NCI-H446 treated with DMSO at 0.1 percent for 48 hours (cell line): ENCODE measurements around the gene SLC17A8.

ENCODE experiments used
- DNase-seq: peaks from one replicate; lab custom pipeline; 2025; lab: John Stamatoyannopoulos, UW

Gene SLC17A8

GRCh38 chr12:100371146-100371545, 14.3 kb downstream of the SLC17A8 start:
- no peak for DNase-seq

GRCh38 chr12:100372853-100373640, 16.2 kb downstream of the SLC17A8 start:
- no peak for DNase-seq

DNA sequence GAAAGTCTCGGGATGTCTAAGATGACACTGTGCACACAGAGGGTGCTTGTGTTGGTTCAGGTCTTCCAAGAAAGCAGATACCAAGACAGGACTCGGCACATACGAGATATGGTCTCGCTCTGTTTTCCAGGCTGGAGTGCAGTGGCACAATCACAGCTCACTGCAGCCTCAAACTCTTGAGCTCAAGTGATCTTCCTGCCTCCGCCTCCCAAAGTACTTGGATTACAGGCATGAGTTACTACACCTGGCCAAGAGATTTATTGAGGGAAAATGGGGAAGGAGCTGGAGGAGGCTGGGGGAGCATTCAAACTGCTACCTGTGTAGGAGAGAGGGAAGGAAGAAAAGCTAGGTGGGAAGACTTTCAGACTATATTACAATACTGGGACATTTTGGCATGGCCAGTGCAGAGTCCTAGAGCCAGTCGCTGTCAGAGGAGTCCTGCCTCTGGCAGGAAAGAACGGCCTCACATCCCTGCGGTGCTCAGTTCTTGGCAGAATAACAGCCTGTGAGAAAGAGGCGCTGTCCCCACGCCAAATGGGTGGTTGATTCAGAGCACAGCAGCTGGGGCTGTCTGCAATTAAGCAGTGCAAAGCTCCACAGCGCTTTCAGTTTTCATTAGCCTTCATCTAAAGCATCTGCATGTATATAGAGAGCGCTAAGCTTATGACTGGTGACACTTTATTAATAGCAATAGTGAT, 18.3 kb downstream of the SLC17A8 start:
- peak; percentile 87 for DNase-seq

DNA sequence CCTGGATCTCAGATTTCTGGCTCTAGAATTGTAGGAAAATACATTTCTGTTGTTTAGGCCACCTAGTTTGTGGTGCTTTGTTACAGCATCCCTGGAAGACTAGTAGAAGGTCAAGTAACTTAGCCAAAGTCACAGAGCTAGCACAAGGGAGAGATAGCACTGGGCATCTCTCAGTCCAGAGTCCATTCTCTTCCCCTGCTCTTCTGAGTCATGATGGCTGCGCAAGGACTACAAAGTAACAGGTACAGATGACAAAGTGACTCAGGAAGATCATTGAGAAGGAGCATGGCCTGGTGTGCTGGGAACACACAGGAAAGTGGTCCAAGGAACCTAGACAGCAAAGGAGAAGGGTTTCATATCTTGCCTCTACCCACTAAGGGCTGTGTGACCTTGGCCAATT, 19.3 kb downstream of the SLC17A8 start:
- DNase-seq, result no peak

- no peak for DNase-seq
These were observed 24.5 kb downstream of the SLC17A8 start for GRCh38 chr12:100381379-100381778.

DNA sequence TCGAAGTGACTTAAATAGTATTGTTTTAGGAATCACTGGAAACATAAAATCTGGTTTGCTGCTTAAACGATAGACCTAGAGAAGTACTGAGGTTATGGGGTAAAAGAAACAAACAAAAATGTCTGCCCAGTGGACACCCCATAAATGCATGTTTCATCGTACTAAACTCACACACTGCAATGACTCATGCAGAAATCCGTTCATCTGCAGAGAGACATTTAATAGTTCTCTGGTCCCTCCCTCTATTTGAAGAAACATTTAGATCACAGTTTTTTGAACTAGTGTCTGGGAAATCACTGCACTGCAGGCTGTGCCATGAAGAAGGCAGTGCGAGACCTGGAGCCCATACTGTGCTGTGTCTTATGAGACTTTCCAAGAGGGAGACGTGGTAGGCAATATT, 25.5 kb downstream of the SLC17A8 start:
- no peak for DNase-seq

- DNase-seq, result no peak
These were observed 27.0 kb downstream of the SLC17A8 start for GRCh38 chr12:100383586-100384558.

DNA sequence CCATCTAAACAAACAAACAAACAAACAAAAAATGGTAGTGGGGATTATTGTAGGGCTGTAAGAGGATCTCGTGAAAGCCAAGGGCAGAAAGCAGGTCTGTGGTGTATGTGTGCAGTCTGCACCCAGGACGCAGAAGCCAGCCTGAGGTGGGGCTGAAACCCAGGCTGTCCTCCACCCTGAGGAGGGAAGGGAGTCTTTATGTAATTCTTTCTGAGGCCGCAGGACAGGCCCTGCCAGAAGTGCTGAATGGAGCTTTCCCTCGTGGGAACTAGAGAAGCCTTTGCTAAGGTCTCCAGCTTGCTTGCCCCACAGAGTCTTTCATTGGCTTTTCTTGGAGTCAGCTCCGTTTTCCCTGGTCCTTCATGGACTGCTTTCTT, 27.7 kb downstream of the SLC17A8 start:
- DNase-seq, result no peak

GRCh38 chr12:100388382-100388781, 31.5 kb downstream of the SLC17A8 start:
- no peak for DNase-seq

DNA sequence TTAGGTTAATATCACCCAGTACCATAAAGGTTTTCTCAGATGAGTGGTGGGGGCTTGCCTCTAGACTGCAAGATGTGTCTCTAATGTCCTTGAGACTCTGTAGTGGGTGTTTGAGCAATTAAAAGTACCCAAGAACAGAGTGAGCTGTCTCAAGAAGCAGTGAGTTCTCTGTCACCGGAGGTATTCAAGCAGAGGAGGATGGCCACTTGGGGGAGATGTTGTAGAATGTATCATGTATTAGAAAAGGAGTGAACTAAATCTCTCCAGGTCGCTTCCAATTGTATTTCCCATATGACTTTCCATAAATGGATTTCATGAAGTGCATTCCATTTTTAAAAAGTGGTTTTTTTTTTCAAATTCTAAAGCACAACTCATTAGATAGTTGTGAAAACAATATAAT, 35.0 kb downstream of the SLC17A8 start:
- peak; percentile 5 for DNase-seq

GRCh38 chr12:100393200-100393599, 36.3 kb downstream of the SLC17A8 start:
- no peak for DNase-seq

GRCh38 chr12:100395811-100396210, 38.9 kb downstream of the SLC17A8 start:
- DNase-seq, result no peak

GRCh38 chr12:100398307-100398706, 41.4 kb downstream of the SLC17A8 start:
- DNase-seq, result no peak

DNA sequence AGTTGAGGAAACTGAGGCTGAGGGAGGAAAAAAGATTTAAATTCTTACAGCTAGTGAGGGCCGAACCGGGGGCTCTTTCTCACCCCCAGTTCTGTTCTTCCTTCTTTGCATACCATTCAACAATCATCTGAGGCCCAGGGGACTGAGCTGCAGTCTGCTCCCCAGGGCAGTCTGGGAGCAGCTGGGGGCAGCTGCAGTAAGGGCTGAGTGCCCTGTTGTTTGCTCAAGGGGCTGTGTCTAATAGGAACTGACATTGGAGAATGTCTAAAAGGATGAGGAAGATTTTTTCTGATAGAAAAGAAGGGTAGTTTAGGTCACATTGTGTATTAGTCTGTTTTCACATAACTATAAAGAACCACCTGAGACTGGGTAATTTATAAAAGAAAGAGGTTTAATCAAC, 42.2 kb downstream of the SLC17A8 start:
- DNase-seq, result no peak

DNA sequence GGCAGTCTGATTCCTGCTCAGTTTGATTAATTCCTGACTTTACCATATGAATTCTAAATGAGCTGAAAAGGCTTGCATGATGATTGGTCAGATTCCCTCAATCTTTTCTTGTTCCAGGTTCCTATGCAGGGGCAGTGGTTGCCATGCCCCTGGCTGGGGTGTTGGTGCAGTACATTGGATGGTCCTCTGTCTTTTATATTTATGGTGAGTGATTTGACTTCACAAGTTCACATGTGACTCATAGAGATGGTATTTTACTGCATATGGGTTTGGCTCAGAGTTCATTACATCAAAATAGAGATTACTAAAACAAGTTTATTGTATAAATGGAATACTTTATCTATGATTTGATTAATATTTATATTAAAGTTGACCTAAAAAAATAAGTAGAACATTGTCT, 44.8 kb downstream of the SLC17A8 start:
- DNase-seq, result no peak

GRCh38 chr12:100402763-100403162, 45.9 kb downstream of the SLC17A8 start:
- no peak for DNase-seq

DNA sequence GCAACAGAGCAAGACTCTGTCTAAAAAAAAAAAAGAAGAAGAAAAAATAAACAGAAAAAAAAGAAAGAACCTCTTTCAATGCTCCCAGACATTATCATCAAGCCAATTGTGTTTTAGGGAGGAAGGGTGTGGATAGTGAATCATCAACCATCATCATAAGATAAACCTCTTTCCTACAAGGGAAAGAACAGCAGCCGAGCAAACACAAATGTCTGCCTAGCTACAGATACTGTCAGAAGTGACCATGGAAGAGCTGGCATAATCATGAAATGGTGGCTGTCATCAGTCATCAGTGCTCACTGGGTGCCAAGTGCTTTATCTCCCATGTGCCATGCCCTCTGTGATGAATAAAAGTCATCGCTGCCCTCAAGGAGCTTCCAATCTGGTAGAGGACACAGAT, 46.6 kb downstream of the SLC17A8 start:
- DNase-seq, result no peak

- no peak for DNase-seq
These were observed 48.0 kb downstream of the SLC17A8 start for GRCh38 chr12:100404769-100405407.

GRCh38 chr12:100413001-100413400, 56.1 kb downstream of the SLC17A8 start:
- DNase-seq, result no peak

GRCh38 chr12:100414739-100415138, 57.9 kb downstream of the SLC17A8 start:
- DNase-seq, result no peak

GRCh38 chr12:100422646-100423045, 65.8 kb downstream of the SLC17A8 start:
- no peak for DNase-seq

DNA sequence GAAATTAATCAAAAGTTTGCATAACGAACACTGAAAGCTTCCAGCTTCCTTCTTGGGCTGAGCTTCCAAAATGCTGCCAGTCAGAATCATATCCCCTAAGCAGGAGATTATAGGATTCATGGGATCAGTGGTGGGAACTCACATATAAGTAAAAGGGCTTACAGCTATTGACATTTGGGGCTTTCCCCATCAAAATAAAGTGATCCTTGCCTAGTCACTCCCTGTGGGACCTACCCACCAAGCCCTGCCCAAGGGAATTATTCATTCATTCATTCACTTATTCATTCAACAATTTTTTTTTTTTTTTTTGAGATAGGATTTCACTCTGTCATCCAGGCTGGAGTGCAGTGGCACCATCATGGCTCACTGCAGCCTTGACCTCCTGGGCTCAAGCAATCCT, 69.3 kb downstream of the SLC17A8 start:
- DNase-seq, result no peak
